Left lung (tissue), 10 donors: ENCODE data around the gene FNDC3B. TPM values are rescaled to one million over a fixed set of nuclear protein-coding genes. Genes with fewer than 3 reads are reported as not detected.
A peak's percentile ranks its signal among the peaks of the same experiment; 100 is the strongest.

Source experiments
- ATAC-seq: fragments of 200-7000 bp; cut with Tn5 transposase; one replicate; pipeline ENCODE4 v1.9.1; 2020; ENCODE audit warnings: moderate library complexity
- DNase-seq, 4 donors: peaks; one replicate each; pipeline ENCODE4 v3.0.0-alpha.2; 2013 to 2020
- H3K27ac ChIP-seq, 2 donors: fragments of 200-600 bp; sonication (generic) in 1 of 2; one replicate each; pipeline versions ENCODE4 v1.5.0 to v1.8.0; 2020 to 2021
- H3K27me3 ChIP-seq, 2 donors: fragments of 200-600 bp; sonication (generic) in 1 of 2; one replicate each; pipeline versions ENCODE4 v1.5.0 to v1.8.0; 2020 to 2021
- H3K36me3 ChIP-seq, 2 donors: fragments of 200-600 bp; sonication (generic) in 1 of 2; one replicate each; pipeline versions ENCODE4 v1.5.0 to v1.8.0; 2020 to 2021
- H3K4me1 ChIP-seq, 2 donors: fragments of 200-600 bp; one replicate each; pipeline ENCODE4 v1.8.0; 2021
- H3K4me3 ChIP-seq, 2 donors: fragments of 200-600 bp; sonication (generic) in 1 of 2; one replicate each; pipeline versions ENCODE4 v1.5.0 to v1.8.0; 2020 to 2021; ENCODE audit warnings: mild to moderate bottlenecking in 1 of 2
- H3K9me3 ChIP-seq, 2 donors: fragments of 200-600 bp; sonication (generic) in 1 of 2; one replicate each; pipeline versions ENCODE4 v1.5.0 to v1.8.0; 2020 to 2021
- intact Hi-C, 2 donors: fragments of 100-400 bp; cut with DNase I; formaldehyde crosslinking; loops; one replicate each; pipeline versions ENCODE4 v1.11.2 to v1.14.2; 2022
- polyA plus RNA-seq, 6 donors: library from polyadenylated mRNA; unstranded; fragments of 120-200 nt; gene quantifications; one replicate each; pipeline ENCODE4 v1.2.1, GENCODE V29; 2013; ENCODE audit not compliant: insufficient read length in 6 of 6
- total RNA-seq, 2 donors: library from RNA; stranded (reverse); fragmentation: NEBNext Ultra II Directional; extraction: Animal tissue kit (Norgen Biotek cat#: 25700); gene quantifications; one replicate each; pipeline ENCODE4 v1.2.1, GENCODE V29; 2021
- TF ChIP-seq, protein P1 (sequence below), 2 donors: fragments of 200-600 bp; sonication (generic) in 1 of 2; IDR thresholded peaks; one replicate each; pipeline versions ENCODE4 v1.5.0 to v1.8.0; 2021; ENCODE audit warnings: antibody characterized with exemption in 2 of 2
- donor health status: DM: no; HTN: yes; CAD: no.
- donor health status: DM: no; HTN: no; CAD: no.

FNDC3B gene
- total and polyA plus RNA-seq, 8 donors = 35.2 to 185 (median 42.3) TPM

GRCh38 chr3:172305974-172306373 is 266.6 kb downstream of the FNDC3B start:
- ATAC-seq (no peak), DNase-seq (no peak)
- Histone ChIP-seq H3K4me1 (peaks cover 0 to 10% of the 10 kb centered on the region in 2 donors), H3K27me3 (no peaks in the 10 kb centered on the region), H3K27ac (no peak overlapping the region), H3K4me3 (no peak overlapping the region), H3K36me3 (peaks cover 0 to 76% of the 10 kb centered on the region in 2 donors), H3K9me3 (no peaks in the 10 kb centered on the region)
- intact Hi-C loops = no loop called here
- TF ChIP-seq, protein P1, sequence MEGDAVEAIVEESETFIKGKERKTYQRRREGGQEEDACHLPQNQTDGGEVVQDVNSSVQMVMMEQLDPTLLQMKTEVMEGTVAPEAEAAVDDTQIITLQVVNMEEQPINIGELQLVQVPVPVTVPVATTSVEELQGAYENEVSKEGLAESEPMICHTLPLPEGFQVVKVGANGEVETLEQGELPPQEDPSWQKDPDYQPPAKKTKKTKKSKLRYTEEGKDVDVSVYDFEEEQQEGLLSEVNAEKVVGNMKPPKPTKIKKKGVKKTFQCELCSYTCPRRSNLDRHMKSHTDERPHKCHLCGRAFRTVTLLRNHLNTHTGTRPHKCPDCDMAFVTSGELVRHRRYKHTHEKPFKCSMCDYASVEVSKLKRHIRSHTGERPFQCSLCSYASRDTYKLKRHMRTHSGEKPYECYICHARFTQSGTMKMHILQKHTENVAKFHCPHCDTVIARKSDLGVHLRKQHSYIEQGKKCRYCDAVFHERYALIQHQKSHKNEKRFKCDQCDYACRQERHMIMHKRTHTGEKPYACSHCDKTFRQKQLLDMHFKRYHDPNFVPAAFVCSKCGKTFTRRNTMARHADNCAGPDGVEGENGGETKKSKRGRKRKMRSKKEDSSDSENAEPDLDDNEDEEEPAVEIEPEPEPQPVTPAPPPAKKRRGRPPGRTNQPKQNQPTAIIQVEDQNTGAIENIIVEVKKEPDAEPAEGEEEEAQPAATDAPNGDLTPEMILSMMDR (IDR thresholded peaks at IDR 0.05) = no peak

DNA sequence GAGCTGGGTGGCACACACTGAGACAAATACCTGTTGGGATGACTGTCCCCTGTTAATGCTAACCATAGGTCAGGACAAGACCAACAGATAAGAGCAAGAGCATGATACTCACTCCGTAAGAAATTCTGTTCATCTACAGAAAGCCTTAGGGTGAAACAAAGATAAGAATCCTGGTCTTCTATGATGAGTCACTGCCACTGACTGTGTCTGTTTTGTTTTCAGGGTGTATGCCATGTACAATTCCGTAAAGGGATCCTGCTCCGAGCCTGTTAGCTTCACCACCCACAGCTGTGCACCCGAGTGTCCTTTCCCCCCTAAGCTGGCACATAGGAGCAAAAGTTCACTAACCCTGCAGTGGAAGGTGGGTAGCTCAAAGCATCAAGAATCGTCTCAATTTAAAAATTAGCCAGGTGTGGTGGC is 267.8 kb downstream of the FNDC3B start:
- Histone ChIP-seq H3K27me3 (no peaks in the 10 kb centered on the region), H3K4me1 (peaks cover 0 to 13% of the 10 kb centered on the region in 2 donors), H3K9me3 (no peaks in the 10 kb centered on the region), H3K27ac (no peak overlapping the region), H3K36me3 (peaks cover 0 to 76% of the 10 kb centered on the region in 2 donors), H3K4me3 (no peak overlapping the region)
- ATAC-seq (no peak), DNase-seq (no peak)
- TF ChIP-seq, protein P1 (IDR thresholded peaks at IDR 0.05) = no peak
- intact Hi-C loops = no loop called here

- TF ChIP-seq, protein P1 (IDR thresholded peaks at IDR 0.05) = no peak
- H3K9me3 ChIP-seq = no peaks in the 10 kb centered on the region
- no peak overlapping the region for H3K4me3 ChIP-seq
- no peak for DNase-seq
- peaks cover 0 to 87% of the 10 kb centered on the region in 2 donors for H3K36me3 ChIP-seq
- peaks cover 0 to 13% of the 10 kb centered on the region in 2 donors for H3K4me1 ChIP-seq
- H3K27ac ChIP-seq = peak overlapping the region in 1 of 2 donors; percentile 10
- H3K27me3 ChIP-seq = no peaks in the 10 kb centered on the region
- no peak for ATAC-seq
- intact Hi-C loops = no loop called here
These were observed 269.7 kb downstream of the FNDC3B start for GRCh38 chr3:172309059-172309458.

GRCh38 chr3:172309741-172310427 is 270.5 kb downstream of the FNDC3B start:
- no peak for DNase-seq
- Histone ChIP-seq H3K36me3 (peaks cover 0 to 88% of the 10 kb centered on the region in 2 donors), H3K27me3 (no peaks in the 10 kb centered on the region), H3K9me3 (no peaks in the 10 kb centered on the region), H3K4me1 (peaks cover 2 to 16% of the 10 kb centered on the region in 2 donors), H3K27ac (peak overlapping the region in 1 of 2 donors; percentile 10), H3K4me3 (no peak overlapping the region)
- intact Hi-C loops = no loop called here
- TF ChIP-seq, protein P1 (IDR thresholded peaks at IDR 0.05) = no peak
- ATAC-seq = no peak

DNA sequence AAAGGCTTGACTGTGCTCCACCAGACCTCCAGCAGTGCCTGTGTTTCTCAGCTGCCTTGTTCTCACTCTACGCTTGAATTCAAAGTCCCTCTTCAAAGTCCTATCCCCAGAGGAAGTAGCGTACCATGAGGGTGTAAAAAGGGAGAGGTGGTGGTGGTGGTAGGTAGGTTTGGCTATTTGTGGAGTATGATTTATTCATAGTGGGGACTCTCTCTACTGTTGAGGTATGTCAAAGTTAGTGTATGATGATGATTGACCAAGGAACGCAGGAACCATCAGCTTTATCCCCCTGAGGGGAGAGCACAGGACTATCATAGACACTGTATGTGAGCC is 271.0 kb downstream of the FNDC3B start:
- ATAC-seq (no peak), DNase-seq (no peak)
- Histone ChIP-seq H3K4me1 (peaks cover 7 to 21% of the 10 kb centered on the region in 2 donors), H3K9me3 (no peaks in the 10 kb centered on the region), H3K27ac (no peak overlapping the region), H3K4me3 (no peak overlapping the region), H3K27me3 (no peaks in the 10 kb centered on the region), H3K36me3 (peaks cover 0 to 93% of the 10 kb centered on the region in 2 donors)
- intact Hi-C loops = no loop called here
- TF ChIP-seq, protein P1 (IDR thresholded peaks at IDR 0.05) = no peak
